Endodermal cell (in vitro differentiated cells): ENCODE measurements around the gene OSGIN1. TPM values are rescaled to one million over a fixed set of nuclear protein-coding genes. Genes with fewer than 3 reads are reported as not detected.

Experiments used
- DNase-seq: peaks from one replicate; pipeline ENCODE4 v3.0.0-alpha.2; 2017
- H3K27ac ChIP-seq: 2 replicates; pipeline ENCODE4 v1.5.1; 2013; ENCODE audit warnings: mild to moderate bottlenecking, low read depth, low read length, moderate library complexity
- H3K27me3 ChIP-seq: 2 replicates; pipeline ENCODE4 v1.6.1; 2013; ENCODE audit warnings: mild to moderate bottlenecking, low read length, moderate library complexity; ENCODE audit not compliant: insufficient read depth, control insufficient read depth, poor library complexity, severe bottlenecking
- H3K36me3 ChIP-seq: 2 replicates; pipeline ENCODE4 v1.7.0; 2013; ENCODE audit warnings: mild to moderate bottlenecking, low read length, moderate library complexity; ENCODE audit not compliant: control insufficient read depth, insufficient read depth
- H3K4me1 ChIP-seq: one replicate; pipeline ENCODE4 v1.7.0; 2013; ENCODE audit warnings: low read length; ENCODE audit not compliant: control insufficient read depth, insufficient read depth
- H3K4me3 ChIP-seq: 2 replicates; pipeline ENCODE4 v1.5.1; 2013; ENCODE audit warnings: mild to moderate bottlenecking, low read length, moderate library complexity
- H3K9ac ChIP-seq: 2 replicates; pipeline ENCODE4 v1.6.1; 2013; ENCODE audit warnings: mild to moderate bottlenecking, low read length, moderate library complexity; ENCODE audit not compliant: poor library complexity, severe bottlenecking; ENCODE audit errors: extremely low read depth
- H3K9me3 ChIP-seq: 2 replicates; pipeline ENCODE4 v1.6.1; 2013; ENCODE audit warnings: mild to moderate bottlenecking, low read length, moderate library complexity; ENCODE audit not compliant: control insufficient read depth
- H3K27ac Mint-ChIP-seq: 2 replicates; pipeline ENCODE4 v1.8.0; 2020; ENCODE audit warnings: mixed read lengths
- H3K27me3 Mint-ChIP-seq: 2 replicates; pipeline ENCODE4 v1.8.0; 2021; ENCODE audit warnings: mild to moderate bottlenecking, mixed read lengths; ENCODE audit not compliant: insufficient read depth
- H3K36me3 Mint-ChIP-seq: 2 replicates; pipeline ENCODE4 v1.8.0; 2020; ENCODE audit warnings: low read depth, mixed read lengths
- H3K4me1 Mint-ChIP-seq: 2 replicates; pipeline ENCODE4 v1.8.0; 2020; ENCODE audit warnings: mixed read lengths
- H3K4me3 Mint-ChIP-seq: 2 replicates; pipeline ENCODE4 v1.8.0; 2020; ENCODE audit warnings: mild to moderate bottlenecking, moderate library complexity, mixed read lengths
- H3K9me3 Mint-ChIP-seq: 2 replicates; pipeline ENCODE4 v1.8.0; 2020; ENCODE audit warnings: mild to moderate bottlenecking, mixed read lengths
- CTCF ChIP-seq: fragments of 200-600 bp; sonication (generic); conservative IDR thresholded peaks from 2 replicates; pipeline ENCODE4 v1.5.0; 2021; ENCODE audit warnings: antibody characterized with exemption, mild to moderate bottlenecking
- WGBS, 2 experiments: methylation state at CpG; one replicate each; pipeline versions ENCODE4 v1.1.5 to v1.1.7; 2013; ENCODE audit warnings: missing lambda C conversion rate in 2 of 2, mixed read lengths in 1 of 2; ENCODE audit not compliant: insufficient coverage in 1 of 2, insufficient read length in 1 of 2; 5-methylcytosine and 5-hydroxymethylcytosine counted together
- total RNA-seq, 2 donors: library from RNA; stranded (reverse); fragmentation: NEBNext Ultra II Directional in 1 of 2; extraction: Animal tissue kit (Norgen Biotek cat#: 25700) in 1 of 2; gene quantifications; 2 replicates in 1 of 2; 3 replicates in 1 of 2; pipeline ENCODE4 v1.2.1, GENCODE V29; 2021

Gene OSGIN1
- total RNA-seq, 2 donors from 2014 or later = 1.6 to 2.7 TPM

GRCh38 chr16:83978401-83978904, 25.4 kb downstream of the OSGIN1 start:
- Histone ChIP-seq H3K27ac (no peak overlapping the region), H3K27me3 (no peaks in the 10 kb centered on the region), H3K4me3 (no peak overlapping the region), H3K9me3 (peaks cover 18% of the 10 kb centered on the region), H3K9ac (no peak overlapping the region), H3K4me1 (no peaks in the 10 kb centered on the region), H3K36me3 (no peaks in the 10 kb centered on the region)
- no peak overlapping the region for H3K27ac Mint-ChIP-seq
- H3K9me3 Mint-ChIP-seq = peaks cover 23% of the 10 kb centered on the region
- no peaks in the 10 kb centered on the region for H3K4me1 Mint-ChIP-seq
- 94 to 97% methylated on average over 5 of the region's 5 CpGs for WGBS, 2 experiments
- H3K36me3 Mint-ChIP-seq = peaks cover 12% of the 10 kb centered on the region
- no peak overlapping the region for H3K4me3 Mint-ChIP-seq
- no peak for DNase-seq
- no peak for TF ChIP-seq CTCF
- peaks cover 11% of the 10 kb centered on the region for H3K27me3 Mint-ChIP-seq

- H3K36me3 Mint-ChIP-seq = peaks cover 12% of the 10 kb centered on the region
- H3K9me3 Mint-ChIP-seq = peaks cover 23% of the 10 kb centered on the region
- 68% methylated on average over 4 of the region's 7 CpGs; no CpG with 5 or more reads in 1 of the 2 experiments for WGBS, 2 experiments
- H3K4me1 Mint-ChIP-seq = no peaks in the 10 kb centered on the region
- no peaks in the 10 kb centered on the region for H3K27me3 ChIP-seq
- peaks cover 7% of the 10 kb centered on the region for H3K27me3 Mint-ChIP-seq
- H3K9ac ChIP-seq = no peak overlapping the region
- H3K9me3 ChIP-seq = peaks cover 18% of the 10 kb centered on the region
- DNase-seq = no peak
- no peak overlapping the region for H3K27ac Mint-ChIP-seq
- no peak for TF ChIP-seq CTCF
- no peak overlapping the region for H3K4me3 Mint-ChIP-seq
- H3K36me3 ChIP-seq = no peaks in the 10 kb centered on the region
- peak overlapping the region; percentile 64 for H3K27ac ChIP-seq
- no peaks in the 10 kb centered on the region for H3K4me1 ChIP-seq
- H3K4me3 ChIP-seq = no peak overlapping the region
These were observed 26.4 kb downstream of the OSGIN1 start for GRCh38 chr16:83979441-83979840.

GRCh38 chr16:83980794-83981193, 27.8 kb downstream of the OSGIN1 start:
- Histone ChIP-seq H3K27me3 (no peaks in the 10 kb centered on the region), H3K9ac (no peak overlapping the region), H3K9me3 (peaks cover 18% of the 10 kb centered on the region), H3K36me3 (no peaks in the 10 kb centered on the region), H3K27ac (no peak overlapping the region), H3K4me3 (no peak overlapping the region), H3K4me1 (no peaks in the 10 kb centered on the region)
- TF ChIP-seq CTCF = no peak
- 95% methylated on average over 2 of the region's 2 CpGs; no CpG with 5 or more reads in 1 of the 2 experiments for WGBS, 2 experiments
- Mint-ChIP-seq H3K27ac (no peak overlapping the region), H3K4me3 (no peak overlapping the region), H3K4me1 (no peaks in the 10 kb centered on the region), H3K27me3 (peaks cover 5% of the 10 kb centered on the region), H3K9me3 (peaks cover 23% of the 10 kb centered on the region), H3K36me3 (peaks cover 12% of the 10 kb centered on the region)
- no peak for DNase-seq
